Neural progenitor cell (in vitro differentiated cells): ENCODE results near the gene RAX. TPM values are rescaled to one million over a fixed set of nuclear protein-coding genes. Genes with fewer than 3 reads are reported as not detected.

Experiments used
- DNase-seq: peaks from one replicate; pipeline ENCODE4 v3.0.0-alpha.2; 2016; ENCODE audit warnings: low spot score
- H2AFZ ChIP-seq: fragments of 200-600 bp; sonication (generic); replicated peaks from 2 replicates; pipeline ENCODE4 v1.6.1; 2016; ENCODE audit warnings: antibody characterized with exemption
- H3F3A ChIP-seq: fragments of 200-600 bp; sonication (generic); 2 replicates; pipeline ENCODE4 v1.6.1; 2016; ENCODE audit warnings: antibody characterized with exemption, low read depth
- H3K27ac ChIP-seq: fragments of 200-600 bp; sonication (generic); 2 replicates; pipeline ENCODE4 v1.5.1; 2016; ENCODE audit warnings: mild to moderate bottlenecking
- H3K27me3 ChIP-seq: fragments of 200-600 bp; sonication (generic); 2 replicates; pipeline ENCODE4 v1.6.1; 2016; ENCODE audit warnings: mild to moderate bottlenecking, moderate library complexity
- H3K36me3 ChIP-seq: fragments of 200-600 bp; sonication (generic); 2 replicates; pipeline ENCODE4 v1.5.1; 2016
- H3K4me1 ChIP-seq: fragments of 200-600 bp; sonication (generic); 2 replicates; pipeline ENCODE4 v1.6.1; 2016; ENCODE audit warnings: mixed run types
- H3K4me2 ChIP-seq: fragments of 200-600 bp; sonication (generic); 2 replicates; pipeline ENCODE4 v1.6.1; 2016
- H3K4me3 ChIP-seq: fragments of 200-600 bp; sonication (generic); 2 replicates; pipeline ENCODE4 v1.5.1; 2016
- H3K79me2 ChIP-seq: fragments of 200-600 bp; sonication (generic); 2 replicates; pipeline ENCODE4 v1.6.1; 2016; ENCODE audit warnings: low read depth
- H3K9ac ChIP-seq: fragments of 200-600 bp; sonication (generic); 2 replicates; pipeline ENCODE4 v1.6.1; 2016
- H3K9me3 ChIP-seq: fragments of 200-600 bp; sonication (generic); 2 replicates; pipeline ENCODE4 v1.5.1; 2016; ENCODE audit warnings: low read depth
- H4K20me1 ChIP-seq: fragments of 200-600 bp; sonication (generic); 2 replicates; pipeline ENCODE4 v1.6.1; 2016; ENCODE audit warnings: low read depth
- H3K27ac Mint-ChIP-seq: 3 replicates; pipeline ENCODE4 v1.8.0; 2021; ENCODE audit warnings: mixed read lengths
- H3K27me3 Mint-ChIP-seq: 2 replicates; pipeline ENCODE4 v1.8.0; 2022; ENCODE audit warnings: low read depth, mild to moderate bottlenecking, inconsistent platforms, moderate library complexity, mixed read lengths; ENCODE audit not compliant: insufficient read depth
- H3K36me3 Mint-ChIP-seq: 3 replicates; pipeline ENCODE4 v1.8.0; 2021; ENCODE audit warnings: mixed read lengths
- H3K4me1 Mint-ChIP-seq: 3 replicates; pipeline ENCODE4 v1.8.0; 2021; ENCODE audit warnings: mixed read lengths
- H3K4me3 Mint-ChIP-seq: 3 replicates; pipeline ENCODE4 v1.8.0; 2021; ENCODE audit warnings: mild to moderate bottlenecking, moderate library complexity, mixed read lengths
- H3K9me3 Mint-ChIP-seq: 3 replicates; pipeline ENCODE4 v1.8.0; 2020; ENCODE audit warnings: mixed read lengths
- CTCF ChIP-seq: fragments of 200-600 bp; sonication (generic); IDR thresholded peaks from 2 replicates; pipeline ENCODE4 v1.5.1; 2017; ENCODE audit warnings: antibody characterized with exemption, mild to moderate bottlenecking
- EZH2 ChIP-seq: fragments of 200-600 bp; sonication (generic); IDR thresholded peaks from 2 replicates; pipeline ENCODE4 v1.6.1; 2017; ENCODE audit warnings: antibody characterized with exemption, mild to moderate bottlenecking, moderate library complexity
- EZH2phosphoT487 ChIP-seq: fragments of 200-600 bp; sonication (generic); IDR thresholded peaks from 2 replicates; pipeline ENCODE4 v1.6.1; 2017; ENCODE audit warnings: antibody characterized with exemption
- total RNA-seq: library from RNA; depleted of rRNA; stranded (reverse); fragments of >200 nt; gene quantifications from 2 replicates; pipeline ENCODE4 v1.2.3, GENCODE V29; 2015; ENCODE audit warnings: low replicate concordance

The RAX gene
- total RNA-seq, 1 donor from 2014 or later: 20.7 TPM

GRCh38 chr18:59278793-59279192 lies 5.5 kb upstream of the RAX start:
- H3F3A ChIP-seq: peaks cover 35% of the 10 kb centered on the region
- Mint-ChIP-seq H3K27ac (no peak overlapping the region), H3K4me3 (no peak overlapping the region), H3K4me1 (peaks cover 26% of the 10 kb centered on the region), H3K27me3 (peaks cover 50% of the 10 kb centered on the region), H3K36me3 (peaks cover 1% of the 10 kb centered on the region), H3K9me3 (no peaks in the 10 kb centered on the region)
- H2AFZ ChIP-seq: no peak overlapping the region
- H3K4me1 ChIP-seq: peaks cover 48% of the 10 kb centered on the region
- TF ChIP-seq EZH2phosphoT487: no peak
- TF ChIP-seq EZH2: no peak
- TF ChIP-seq CTCF: no peak
- peaks cover 81% of the 10 kb centered on the region for H3K27me3 ChIP-seq
- H4K20me1 ChIP-seq: peaks cover 14% of the 10 kb centered on the region
- no peaks in the 10 kb centered on the region for H3K79me2 ChIP-seq
- H3K27ac ChIP-seq: no peak overlapping the region
- no peak overlapping the region for H3K4me3 ChIP-seq
- H3K4me2 ChIP-seq: peak overlapping the region; percentile 18
- no peaks in the 10 kb centered on the region for H3K9me3 ChIP-seq
- no peak for DNase-seq
- H3K36me3 ChIP-seq: no peaks in the 10 kb centered on the region
- H3K9ac ChIP-seq: no peak overlapping the region

- Histone ChIP-seq H3K9me3 (no peaks in the 10 kb centered on the region), H3K36me3 (peaks cover 5% of the 10 kb centered on the region), H3K27me3 (peaks cover 81% of the 10 kb centered on the region), H3K4me2 (peak overlapping the region; percentile 92), H3K9ac (no peak overlapping the region), H4K20me1 (peaks cover 35% of the 10 kb centered on the region), H3K27ac (peak overlapping the region; percentile 82), H2AFZ (no peak overlapping the region), H3K4me1 (peaks cover 55% of the 10 kb centered on the region), H3K4me3 (peak overlapping the region; percentile 41), H3F3A (peaks cover 51% of the 10 kb centered on the region), H3K79me2 (peaks cover 25% of the 10 kb centered on the region)
- H3K36me3 Mint-ChIP-seq: peaks cover 1% of the 10 kb centered on the region
- peaks cover 56% of the 10 kb centered on the region for H3K27me3 Mint-ChIP-seq
- peak; percentile 97 for DNase-seq
- H3K4me3 Mint-ChIP-seq: peak overlapping the region; percentile 27
- peak; percentile 41 for TF ChIP-seq EZH2phosphoT487
- TF ChIP-seq EZH2: no peak
- no peak for TF ChIP-seq CTCF
- no peaks in the 10 kb centered on the region for H3K9me3 Mint-ChIP-seq
- no peak overlapping the region for H3K27ac Mint-ChIP-seq
- H3K4me1 Mint-ChIP-seq: peaks cover 26% of the 10 kb centered on the region
Observed at GRCh38 chr18:59276047-59276446, 2.8 kb upstream of the RAX start.

GRCh38 chr18:59275406-59275949 lies 2.2 kb upstream of the RAX start:
- TF ChIP-seq EZH2phosphoT487 (no peak), EZH2 (no peak), CTCF (no peak)
- Mint-ChIP-seq H3K27ac (no peak overlapping the region), H3K9me3 (peaks cover 2% of the 10 kb centered on the region), H3K36me3 (no peaks in the 10 kb centered on the region), H3K4me3 (no peak overlapping the region), H3K4me1 (peaks cover 26% of the 10 kb centered on the region), H3K27me3 (peaks cover 60% of the 10 kb centered on the region)
- peaks cover 10% of the 10 kb centered on the region for H3K36me3 ChIP-seq
- no peak overlapping the region for H2AFZ ChIP-seq
- H3K9ac ChIP-seq: no peak overlapping the region
- peaks cover 55% of the 10 kb centered on the region for H3F3A ChIP-seq
- peak overlapping the region; percentile 82 for H3K27ac ChIP-seq
- peaks cover 41% of the 10 kb centered on the region for H4K20me1 ChIP-seq
- DNase-seq: peak; percentile 69
- H3K4me2 ChIP-seq: peak overlapping the region; percentile 92
- H3K27me3 ChIP-seq: peaks cover 81% of the 10 kb centered on the region
- peaks cover 60% of the 10 kb centered on the region for H3K4me1 ChIP-seq
- H3K79me2 ChIP-seq: peaks cover 30% of the 10 kb centered on the region
- no peaks in the 10 kb centered on the region for H3K9me3 ChIP-seq
- H3K4me3 ChIP-seq: peak overlapping the region; percentile 41
